Loucy (cell line): ENCODE data around the gene DGKI.

Experiments used
- H2AFZ ChIP-seq: fragments of 200-600 bp; sonication (generic); 2 replicates; pipeline ENCODE4 v1.6.0; 2016; ENCODE audit warnings: antibody characterized with exemption, mild to moderate bottlenecking, low read length, moderate library complexity
- H3F3A ChIP-seq: fragments of 200-600 bp; 2 replicates; pipeline ENCODE4 v1.6.0; 2016; ENCODE audit warnings: antibody characterized with exemption, low read depth, mild to moderate bottlenecking
- H3K27me3 ChIP-seq: fragments of 200-600 bp; sonication (generic); 2 replicates; pipeline ENCODE4 v1.6.1; 2014; ENCODE audit warnings: low read length, mild to moderate bottlenecking; ENCODE audit not compliant: insufficient read depth, poor library complexity, severe bottlenecking
- H3K36me3 ChIP-seq: fragments of 200-600 bp; sonication (generic); 2 replicates; pipeline ENCODE4 v1.6.1; 2016; ENCODE audit warnings: low read length; ENCODE audit not compliant: insufficient read depth
- H3K4me1 ChIP-seq: fragments of 200-600 bp; sonication (generic); 2 replicates; pipeline ENCODE4 v1.5.1; 2014; ENCODE audit warnings: low read length, mild to moderate bottlenecking; ENCODE audit not compliant: insufficient read depth, poor library complexity, severe bottlenecking
- H3K4me2 ChIP-seq: fragments of 200-600 bp; sonication (generic); 2 replicates; pipeline ENCODE4 v1.6.0; 2014; ENCODE audit warnings: antibody characterized with exemption, low read length, low read depth, mild to moderate bottlenecking; ENCODE audit not compliant: poor library complexity, severe bottlenecking
- H3K4me3 ChIP-seq: fragments of 200-600 bp; sonication (generic); 2 replicates; pipeline ENCODE4 v1.5.1; 2014; ENCODE audit warnings: low read length, mild to moderate bottlenecking, mixed read lengths; ENCODE audit not compliant: poor library complexity, severe bottlenecking
- H3K79me2 ChIP-seq: fragments of 200-600 bp; sonication (generic); 2 replicates; pipeline ENCODE4 v1.6.1; 2014; ENCODE audit warnings: low read length; ENCODE audit not compliant: insufficient read depth
- H3K9ac ChIP-seq: fragments of 200-600 bp; sonication (generic); 2 replicates; pipeline ENCODE4 v1.6.0; 2014; ENCODE audit warnings: mild to moderate bottlenecking, low read depth, low read length, moderate library complexity; ENCODE audit not compliant: poor library complexity, severe bottlenecking
- H3K9me2 ChIP-seq: fragments of 200-600 bp; sonication (generic); replicated peaks from 2 replicates; pipeline ENCODE4 v1.6.1; 2016; ENCODE audit warnings: low read depth, low read length, mixed read lengths
- H3K9me3 ChIP-seq: fragments of 200-600 bp; sonication (generic); 2 replicates; pipeline ENCODE4 v1.6.1; 2014; ENCODE audit warnings: mild to moderate bottlenecking, antibody characterized with exemption, low read length, low read depth; ENCODE audit not compliant: insufficient read depth
- H4K20me1 ChIP-seq: fragments of 200-600 bp; sonication (generic); 2 replicates; pipeline ENCODE4 v1.6.0; 2014; ENCODE audit warnings: antibody characterized with exemption, low read length, mild to moderate bottlenecking; ENCODE audit not compliant: insufficient read depth, poor library complexity, severe bottlenecking
- CTCF ChIP-seq: fragments of 200-600 bp; sonication (generic); conservative IDR thresholded peaks from 2 replicates; pipeline ENCODE4 v1.5.1; 2014; ENCODE audit warnings: mild to moderate bottlenecking, antibody characterized with exemption, low read length
- EZH2phosphoT487 ChIP-seq: fragments of 200-600 bp; IDR thresholded peaks from 2 replicates; pipeline ENCODE4 v1.6.1; 2018; ENCODE audit warnings: antibody characterized with exemption, mild to moderate bottlenecking, moderate library complexity, borderline replicate concordance

Gene DGKI

DNA sequence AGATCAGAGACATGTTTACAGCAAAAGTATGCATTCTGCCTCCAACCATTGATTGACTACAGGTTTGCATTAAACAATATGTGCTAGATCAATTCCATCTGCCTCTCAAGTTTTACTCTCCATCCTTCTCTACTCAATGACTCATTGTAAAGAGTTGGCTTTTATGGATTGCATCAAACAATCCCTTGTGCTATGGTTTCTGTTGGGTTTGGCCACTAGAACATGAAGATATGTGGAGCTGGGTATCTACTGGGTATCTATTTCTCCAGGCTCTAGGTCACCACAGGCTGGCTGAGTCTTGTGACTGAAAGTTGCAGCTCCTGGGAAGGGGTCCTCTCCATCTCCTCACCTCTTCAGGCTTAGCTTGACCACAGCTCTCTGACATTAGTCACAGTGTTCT is 204.7 kb downstream of the DGKI start:
- no peaks in the 10 kb centered on the region for H3K4me1 ChIP-seq
- no peaks in the 10 kb centered on the region for H3K36me3 ChIP-seq
- H3K79me2 ChIP-seq = no peaks in the 10 kb centered on the region
- no peak for TF ChIP-seq CTCF
- TF ChIP-seq EZH2phosphoT487 = no peak
- no peak overlapping the region for H3K9ac ChIP-seq
- no peaks in the 10 kb centered on the region for H4K20me1 ChIP-seq
- H3K4me2 ChIP-seq = no peak overlapping the region
- no peaks in the 10 kb centered on the region for H3F3A ChIP-seq
- H2AFZ ChIP-seq = no peak overlapping the region
- H3K9me3 ChIP-seq = no peaks in the 10 kb centered on the region
- peaks cover 24% of the 10 kb centered on the region for H3K27me3 ChIP-seq
- no peaks in the 10 kb centered on the region for H3K9me2 ChIP-seq
- no peak overlapping the region for H3K4me3 ChIP-seq

- no peaks in the 10 kb centered on the region for H3K9me3 ChIP-seq
- no peaks in the 10 kb centered on the region for H4K20me1 ChIP-seq
- no peaks in the 10 kb centered on the region for H3K36me3 ChIP-seq
- no peaks in the 10 kb centered on the region for H3F3A ChIP-seq
- no peak overlapping the region for H3K4me2 ChIP-seq
- no peak overlapping the region for H3K4me3 ChIP-seq
- H3K9ac ChIP-seq = no peak overlapping the region
- no peaks in the 10 kb centered on the region for H3K4me1 ChIP-seq
- no peaks in the 10 kb centered on the region for H3K27me3 ChIP-seq
- H2AFZ ChIP-seq = no peak overlapping the region
- H3K9me2 ChIP-seq = no peaks in the 10 kb centered on the region
- no peaks in the 10 kb centered on the region for H3K79me2 ChIP-seq
- TF ChIP-seq EZH2phosphoT487 (no peak), CTCF (no peak)
Measured at GRCh38 chr7:137636376-137636775, 210.4 kb downstream of the DGKI start.

GRCh38 chr7:137635874-137636273 is 210.9 kb downstream of the DGKI start:
- TF ChIP-seq CTCF (no peak), EZH2phosphoT487 (no peak)
- Histone ChIP-seq H3K9me2 (no peaks in the 10 kb centered on the region), H3K36me3 (no peaks in the 10 kb centered on the region), H3F3A (no peaks in the 10 kb centered on the region), H3K4me1 (no peaks in the 10 kb centered on the region), H3K79me2 (no peaks in the 10 kb centered on the region), H3K4me3 (no peak overlapping the region), H4K20me1 (no peaks in the 10 kb centered on the region), H3K9ac (no peak overlapping the region), H2AFZ (no peak overlapping the region), H3K4me2 (no peak overlapping the region), H3K27me3 (no peaks in the 10 kb centered on the region), H3K9me3 (no peaks in the 10 kb centered on the region)
